ENCODE data around the gene RNF224.
A peak's percentile ranks its signal among the peaks of the same experiment; 100 is the strongest.
"Not testable (repeated sequence)": the region's sequence is repeated elsewhere in the genome, so short reads cannot be mapped to it uniquely, and the experiment has no call there.

RNF224 gene

GRCh38 chr9:137254624-137255447, 27.5 kb downstream of the RNF224 start, which contains the start of gene NELFB:
Gene NELFB (plus strand): TSS chr9:137255327.
- peak; percentile 96 for DNase-seq (ENCODE audit: low read depth)

GRCh38 chr9:137255448-137256114, 28.3 kb downstream of the RNF224 start:
- no peak for DNase-seq (ENCODE audit: low read depth)

GRCh38 chr9:137256362-137256761, 29.1 kb downstream of the RNF224 start:
- no peak for DNase-seq (ENCODE audit: low read depth)

GRCh38 chr9:137256856-137257255, 29.6 kb downstream of the RNF224 start:
- DNase-seq (ENCODE audit: low read depth), result no peak

- DNase-seq (ENCODE audit: low read depth), result not testable (repeated sequence)
Observed at GRCh38 chr9:137262173-137262908, 35.0 kb downstream of the RNF224 start.

GRCh38 chr9:137262909-137263285, 35.6 kb downstream of the RNF224 start:
- no peak for DNase-seq (ENCODE audit: low read depth)

- DNase-seq (ENCODE audit: low read depth), result no peak
Observed at GRCh38 chr9:137263506-137263905, 36.2 kb downstream of the RNF224 start.

GRCh38 chr9:137264067-137264466, 36.8 kb downstream of the RNF224 start:
- DNase-seq (ENCODE audit: low read depth), result no peak

GRCh38 chr9:137265496-137266161, 38.3 kb downstream of the RNF224 start:
- DNase-seq (ENCODE audit: low read depth), result no peak

GRCh38 chr9:137266162-137266527, 38.8 kb downstream of the RNF224 start:
- no peak for DNase-seq (ENCODE audit: low read depth)

GRCh38 chr9:137266585-137267453, 39.5 kb downstream of the RNF224 start:
- DNase-seq (ENCODE audit: low read depth), result no peak

- no peak for DNase-seq (ENCODE audit: low read depth)
Observed at GRCh38 chr9:137267933-137268355, 40.6 kb downstream of the RNF224 start.

- DNase-seq (ENCODE audit: low read depth), result no peak
Observed at GRCh38 chr9:137268538-137269201, 41.4 kb downstream of the RNF224 start.

GRCh38 chr9:137269231-137269772, 42.0 kb downstream of the RNF224 start:
- DNase-seq (ENCODE audit: low read depth), result no peak

GRCh38 chr9:137270929-137271695, 43.8 kb downstream of the RNF224 start:
- DNase-seq (ENCODE audit: low read depth), result no peak

- DNase-seq (ENCODE audit: low read depth), result no peak
Observed at GRCh38 chr9:137271696-137272076, 44.4 kb downstream of the RNF224 start.

- DNase-seq (ENCODE audit: low read depth), result no peak
Observed at GRCh38 chr9:137272241-137273094, 45.2 kb downstream of the RNF224 start.

GRCh38 chr9:137273095-137273490, 45.8 kb downstream of the RNF224 start:
- no peak for DNase-seq (ENCODE audit: low read depth)

Data from activated T-helper 1 cell treated with Interleukin-2 at 50 U/mL for 16 hours (primary cell).